Erythroblast (primary cell): ENCODE measurements around the gene FAM107A.

Experiments used
- GATA1 ChIP-seq: IDR thresholded peaks from 2 replicates; pipeline ENCODE4 v1.6.1; 2011; ENCODE audit warnings: low read depth, mild to moderate bottlenecking, control low read depth, low read length, moderate library complexity
- POLR2A ChIP-seq: IDR thresholded peaks from 2 replicates; pipeline ENCODE4 v1.6.1; 2011; ENCODE audit warnings: mild to moderate bottlenecking, low read length

DNA sequence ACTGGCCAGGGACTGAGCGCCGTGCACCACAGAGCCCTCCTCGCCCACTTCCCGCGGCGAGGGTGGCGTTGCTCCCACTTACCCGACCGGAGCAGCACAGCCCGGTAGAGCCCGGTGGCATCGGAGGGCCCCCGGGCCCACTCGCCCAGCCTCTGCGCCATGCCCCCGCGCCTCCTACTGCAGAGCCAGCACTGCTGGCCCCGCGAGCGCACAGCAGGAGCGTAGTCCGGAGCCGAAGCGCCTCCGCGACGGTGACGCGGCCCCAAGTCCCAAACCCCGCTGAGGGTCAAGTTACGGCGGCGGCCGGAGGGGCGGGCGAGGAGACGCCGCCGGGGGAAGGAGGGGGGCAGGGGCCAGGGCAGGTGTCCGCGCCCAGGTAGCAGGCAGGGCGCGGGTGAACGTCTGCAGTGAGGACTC lies 9.6 kb upstream of the FAM107A start:
- no peak for TF ChIP-seq POLR2A
- TF ChIP-seq GATA1, result no peak
